Hepatocyte (in vitro differentiated cells): Measurements from ENCODE around the gene PLOD2. TPM values are rescaled to one million over a fixed set of nuclear protein-coding genes. Genes with fewer than 3 reads are reported as not detected.

Experiments used
- DNase-seq: peaks from one replicate; pipeline ENCODE4 v3.0.0-alpha.2; 2016; ENCODE audit warnings: low spot score
- H2AFZ ChIP-seq: fragments of 200-600 bp; sonication (generic); 2 replicates; pipeline ENCODE4 v1.6.0; 2016; ENCODE audit warnings: antibody characterized with exemption, mild to moderate bottlenecking
- H3K27ac ChIP-seq: fragments of 200-600 bp; sonication (generic); 2 replicates; pipeline ENCODE4 v1.5.1; 2016; ENCODE audit warnings: mild to moderate bottlenecking
- H3K27me3 ChIP-seq: fragments of 200-600 bp; sonication (generic); 2 replicates; pipeline ENCODE4 v1.6.1; 2016
- H3K36me3 ChIP-seq: fragments of 200-600 bp; sonication (generic); replicated peaks from 2 replicates; pipeline ENCODE4 v1.5.1; 2016; ENCODE audit warnings: low read depth; ENCODE audit not compliant: insufficient read depth
- H3K4me1 ChIP-seq: fragments of 200-600 bp; sonication (generic); 2 replicates; pipeline ENCODE4 v1.5.1; 2016; ENCODE audit warnings: mild to moderate bottlenecking, moderate library complexity; ENCODE audit not compliant: insufficient read depth
- H3K4me2 ChIP-seq: fragments of 200-600 bp; sonication (generic); 2 replicates; pipeline ENCODE4 v1.6.0; 2016
- H3K4me3 ChIP-seq: fragments of 200-600 bp; sonication (generic); 2 replicates; pipeline ENCODE4 v1.5.1; 2016; ENCODE audit warnings: mild to moderate bottlenecking
- H3K79me2 ChIP-seq: fragments of 200-600 bp; sonication (generic); 2 replicates; pipeline ENCODE4 v1.6.0; 2017; ENCODE audit warnings: mild to moderate bottlenecking
- H3K9me2 ChIP-seq: fragments of 200-600 bp; sonication (generic); replicated peaks from 2 replicates; pipeline ENCODE4 v1.6.0; 2017; ENCODE audit warnings: mild to moderate bottlenecking; ENCODE audit not compliant: insufficient read depth
- H3K9me3 ChIP-seq: fragments of 200-600 bp; sonication (generic); 2 replicates; pipeline ENCODE4 v1.5.1; 2016; ENCODE audit warnings: low read depth, mild to moderate bottlenecking
- H4K20me1 ChIP-seq: fragments of 200-600 bp; sonication (generic); 2 replicates; pipeline ENCODE4 v1.6.0; 2016; ENCODE audit warnings: mild to moderate bottlenecking; ENCODE audit not compliant: insufficient read depth, poor library complexity, severe bottlenecking
- CTCF ChIP-seq: fragments of 200-600 bp; sonication (generic); IDR thresholded peaks from 2 replicates; pipeline ENCODE4 v1.5.1; 2016; ENCODE audit warnings: antibody characterized with exemption, mild to moderate bottlenecking; ENCODE audit not compliant: poor library complexity
- EZH2 ChIP-seq: fragments of 200-600 bp; sonication (generic); IDR thresholded peaks from 2 replicates; pipeline ENCODE4 v1.6.1; 2016; ENCODE audit warnings: antibody characterized with exemption, mild to moderate bottlenecking, borderline replicate concordance
- EZH2phosphoT487 ChIP-seq: fragments of 200-600 bp; sonication (generic); IDR thresholded peaks from one replicate; pipeline ENCODE4 v1.6.1; 2018; ENCODE audit warnings: antibody characterized with exemption, mild to moderate bottlenecking, low read depth, moderate library complexity; ENCODE audit not compliant: unreplicated experiment, severe bottlenecking
- WGBS: methylation state at CpG from one replicate; pipeline ENCODE4 v1.1.6; 2016; ENCODE audit warnings: low lambda C conversion rate; ENCODE audit errors: missing lambda C conversion rate; 5-methylcytosine and 5-hydroxymethylcytosine counted together
- polyA plus RNA-seq: library from polyadenylated mRNA; unstranded; fragments of >200 nt; fragmentation: Nextera tagmentation; extraction: Ambion mirVana; gene quantifications from 2 replicates; pipeline ENCODE4 v1.2.1, GENCODE V29; 2016
- total RNA-seq: library from RNA; depleted of rRNA; stranded (reverse); fragments of >200 nt; gene quantifications from 2 replicates; pipeline ENCODE4 v1.2.3, GENCODE V29; 2014

The PLOD2 gene
- total and polyA plus RNA-seq, 2 experiments from 2014 or later: 97.3 to 148 TPM

DNA sequence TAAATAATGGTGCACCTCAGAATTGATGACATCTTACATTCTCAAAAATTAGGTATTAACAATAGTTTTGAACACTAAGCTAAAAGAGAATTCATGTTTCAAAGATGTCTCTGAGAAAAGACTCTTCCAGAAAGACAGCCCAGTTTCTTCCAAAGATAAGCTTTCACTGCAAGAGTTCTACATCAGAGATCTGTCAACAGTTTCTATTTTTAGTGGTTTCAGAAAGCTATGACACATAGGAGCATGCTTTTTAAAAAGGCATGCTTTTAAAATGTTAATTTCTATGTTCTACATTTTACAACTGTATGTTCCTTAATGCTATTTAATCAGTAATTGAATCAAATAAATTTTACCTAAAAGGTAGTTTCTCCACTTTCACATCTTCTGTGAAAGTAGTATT is 88.2 kb downstream of the PLOD2 start:
- peaks cover 13% of the 10 kb centered on the region for H3K4me1 ChIP-seq
- no peaks in the 10 kb centered on the region for H3K27me3 ChIP-seq
- H3K36me3 ChIP-seq: no peaks in the 10 kb centered on the region
- DNase-seq: no peak
- no peak overlapping the region for H3K4me3 ChIP-seq
- no peaks in the 10 kb centered on the region for H3K9me3 ChIP-seq
- no peaks in the 10 kb centered on the region for H3K9me2 ChIP-seq
- no peak for TF ChIP-seq EZH2
- no peak for TF ChIP-seq EZH2phosphoT487
- no peak for TF ChIP-seq CTCF
- H3K4me2 ChIP-seq: no peak overlapping the region
- no peak overlapping the region for H3K27ac ChIP-seq
- H2AFZ ChIP-seq: no peak overlapping the region
- H4K20me1 ChIP-seq: no peaks in the 10 kb centered on the region
- H3K79me2 ChIP-seq: no peaks in the 10 kb centered on the region

- Histone ChIP-seq H3K4me3 (no peak overlapping the region), H3K36me3 (no peaks in the 10 kb centered on the region), H4K20me1 (no peaks in the 10 kb centered on the region), H3K9me3 (no peaks in the 10 kb centered on the region), H3K4me1 (peaks cover 13% of the 10 kb centered on the region), H3K27me3 (no peaks in the 10 kb centered on the region), H2AFZ (no peak overlapping the region), H3K27ac (peak overlapping the region; percentile 10), H3K4me2 (no peak overlapping the region), H3K79me2 (no peaks in the 10 kb centered on the region), H3K9me2 (no peaks in the 10 kb centered on the region)
- WGBS: 66% methylated on average over 3 of the region's 3 CpGs
- TF ChIP-seq CTCF (no peak), EZH2phosphoT487 (no peak), EZH2 (no peak)
- DNase-seq: no peak
These were observed 88.9 kb downstream of the PLOD2 start for GRCh38 chr3:146072061-146072460.

DNA sequence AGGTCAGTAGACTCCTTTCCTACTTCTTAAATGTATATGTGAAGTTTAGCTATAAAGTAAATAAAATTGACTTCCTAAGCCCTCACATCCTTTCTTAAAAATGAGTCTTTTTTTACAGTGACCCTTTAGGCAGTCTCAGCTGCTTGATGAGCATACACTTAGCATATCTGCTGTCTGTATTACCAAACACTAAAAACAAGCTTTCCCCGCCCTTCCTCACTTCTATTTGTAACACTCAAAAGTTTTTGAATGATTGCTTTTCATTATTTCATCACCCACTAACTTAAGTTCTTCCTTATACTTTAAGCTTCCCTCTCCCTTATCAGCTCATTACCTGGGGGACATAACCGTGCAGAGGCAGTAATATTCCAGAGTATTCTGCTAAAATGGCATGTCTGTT is 89.4 kb downstream of the PLOD2 start:
- H3K36me3 ChIP-seq: no peaks in the 10 kb centered on the region
- no peak overlapping the region for H3K4me3 ChIP-seq
- peaks cover 13% of the 10 kb centered on the region for H3K4me1 ChIP-seq
- H3K79me2 ChIP-seq: no peaks in the 10 kb centered on the region
- peak overlapping the region; percentile 10 for H3K27ac ChIP-seq
- H3K9me3 ChIP-seq: no peaks in the 10 kb centered on the region
- H3K27me3 ChIP-seq: no peaks in the 10 kb centered on the region
- H2AFZ ChIP-seq: no peak overlapping the region
- TF ChIP-seq CTCF: no peak
- no peak for TF ChIP-seq EZH2phosphoT487
- TF ChIP-seq EZH2: no peak
- WGBS: 61% methylated on average over 2 of the region's 2 CpGs
- H4K20me1 ChIP-seq: no peaks in the 10 kb centered on the region
- no peak for DNase-seq
- no peaks in the 10 kb centered on the region for H3K9me2 ChIP-seq
- H3K4me2 ChIP-seq: no peak overlapping the region

- TF ChIP-seq EZH2: no peak
- no peak for TF ChIP-seq CTCF
- no peak for TF ChIP-seq EZH2phosphoT487
- H3K4me3 ChIP-seq: no peak overlapping the region
- no peak overlapping the region for H3K27ac ChIP-seq
- H3K36me3 ChIP-seq: no peaks in the 10 kb centered on the region
- H3K9me2 ChIP-seq: no peaks in the 10 kb centered on the region
- no peak for DNase-seq
- WGBS: 87% methylated on average over 3 of the region's 3 CpGs
- H3K4me1 ChIP-seq: peaks cover 6% of the 10 kb centered on the region
- no peaks in the 10 kb centered on the region for H4K20me1 ChIP-seq
- no peak overlapping the region for H3K4me2 ChIP-seq
- no peaks in the 10 kb centered on the region for H3K9me3 ChIP-seq
- no peaks in the 10 kb centered on the region for H3K79me2 ChIP-seq
- no peak overlapping the region for H2AFZ ChIP-seq
- no peaks in the 10 kb centered on the region for H3K27me3 ChIP-seq
These were observed 93.9 kb downstream of the PLOD2 start for GRCh38 chr3:146067048-146067447.
